ENCODE measurements around the gene RASA4.
"Not testable (repeated sequence)": the region's sequence is repeated elsewhere in the genome, so short reads cannot be mapped to it uniquely, and the experiment has no call there.

RASA4 gene

GRCh38 chr7:102604431-102605145 lies 12.0 kb downstream of the RASA4 start:
- not testable (repeated sequence) for DNase-seq (ENCODE audit: low spot score)

DNA sequence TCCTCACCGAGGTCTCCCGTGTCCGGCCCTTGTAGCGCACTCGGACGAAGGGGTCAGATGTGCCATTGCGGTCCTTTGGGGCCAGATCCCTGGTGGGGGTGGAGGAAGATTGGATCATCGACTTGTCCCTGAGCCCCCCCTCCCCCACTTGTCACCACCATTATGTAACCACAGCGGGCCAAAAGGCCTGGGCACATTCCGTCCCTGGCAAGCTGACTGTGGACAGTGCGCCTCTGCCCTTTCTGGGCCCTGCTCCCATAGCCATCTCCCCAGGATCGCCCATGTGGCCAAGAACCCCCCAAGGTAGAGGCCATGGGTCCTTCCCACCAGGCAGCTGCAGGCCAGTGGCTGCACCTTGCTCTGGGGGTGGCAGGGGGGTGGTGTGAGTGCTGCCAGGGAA lies 14.2 kb downstream of the RASA4 start:
- not testable (repeated sequence) for DNase-seq (ENCODE audit: low spot score)

GRCh38 chr7:102599699-102600098 lies 16.9 kb downstream of the RASA4 start:
- not testable (repeated sequence) for DNase-seq (ENCODE audit: low spot score)

DNA sequence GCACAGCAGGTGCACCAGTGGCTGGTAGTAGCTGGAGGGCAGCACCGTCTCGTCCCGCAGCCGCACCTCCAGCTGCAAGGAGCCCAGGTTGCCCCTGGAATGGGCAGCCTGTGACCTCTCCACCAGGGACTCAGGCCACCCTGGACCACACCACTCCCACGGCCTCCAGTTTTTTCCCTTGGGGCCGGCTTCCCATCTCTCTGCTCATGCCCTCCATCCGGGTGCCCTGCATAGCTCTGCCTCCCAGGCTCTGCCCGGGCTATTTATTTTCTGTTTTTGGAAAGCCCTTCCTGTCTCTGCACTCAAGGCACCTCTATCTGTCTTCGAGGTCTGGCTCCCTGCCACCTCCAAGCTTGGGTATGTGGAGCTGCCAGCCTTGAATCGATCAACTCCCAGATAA lies 20.5 kb downstream of the RASA4 start:
- DNase-seq (ENCODE audit: low spot score): not testable (repeated sequence)

DNA sequence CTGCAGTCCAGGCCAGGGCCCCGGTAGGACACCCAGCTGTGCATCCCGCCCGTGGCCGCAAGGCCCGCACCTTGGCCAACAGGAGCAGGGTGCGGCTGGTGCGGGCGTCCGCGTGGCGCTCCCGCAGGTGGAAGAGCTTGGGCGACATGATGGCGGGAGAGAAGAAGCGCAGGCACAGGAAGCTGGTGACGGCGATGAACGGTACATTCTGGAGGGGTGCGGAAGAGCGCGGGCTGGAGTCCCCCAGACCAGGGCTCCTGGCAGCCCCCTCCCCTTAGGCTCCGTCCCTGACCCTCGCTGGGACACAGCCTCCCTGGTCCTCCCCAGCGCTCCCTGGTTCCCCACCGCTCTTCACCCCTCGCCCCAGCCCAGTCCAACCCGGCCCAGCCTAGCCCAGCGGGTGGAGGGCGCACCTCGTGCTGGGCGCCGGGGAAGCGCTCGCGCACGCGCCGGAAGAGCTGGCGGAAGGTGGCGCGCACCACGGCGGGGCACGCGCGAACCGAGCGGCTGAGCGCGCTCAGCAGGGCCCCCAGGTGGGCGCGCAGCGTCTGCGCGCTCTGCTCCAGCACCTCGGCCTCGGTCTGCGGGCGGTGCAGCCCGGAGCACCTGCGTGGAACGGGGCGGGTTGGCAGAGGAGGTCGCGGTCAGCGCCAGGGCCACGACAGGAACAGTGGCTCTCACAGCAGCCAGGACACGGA lies 22.8 kb downstream of the RASA4 start:
- DNase-seq (ENCODE audit: low spot score): not testable (repeated sequence)

GRCh38 chr7:102592477-102593019 lies 24.0 kb downstream of the RASA4 start:
- DNase-seq (ENCODE audit: low spot score): not testable (repeated sequence)

DNA sequence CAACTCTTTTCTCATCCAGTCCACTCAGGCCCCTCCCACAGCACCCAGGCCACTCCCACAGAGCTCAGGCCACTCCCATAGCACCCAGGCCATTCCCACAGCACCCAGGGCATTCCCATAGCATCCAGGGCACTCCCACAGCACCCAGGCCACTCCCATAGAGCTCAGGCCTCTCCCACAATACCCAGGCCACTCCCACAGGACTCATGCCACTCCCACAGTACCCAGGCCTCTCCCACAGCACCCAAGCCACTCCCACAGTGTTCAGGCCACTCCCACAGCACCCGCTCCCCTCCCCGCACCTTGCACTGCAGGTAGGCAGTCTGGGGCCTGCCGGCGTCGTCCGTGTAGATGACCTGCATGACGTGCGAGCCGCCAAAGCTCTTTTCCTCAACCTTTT lies 26.7 kb downstream of the RASA4 start:
- not testable (repeated sequence) for DNase-seq (ENCODE audit: low spot score)

DNA sequence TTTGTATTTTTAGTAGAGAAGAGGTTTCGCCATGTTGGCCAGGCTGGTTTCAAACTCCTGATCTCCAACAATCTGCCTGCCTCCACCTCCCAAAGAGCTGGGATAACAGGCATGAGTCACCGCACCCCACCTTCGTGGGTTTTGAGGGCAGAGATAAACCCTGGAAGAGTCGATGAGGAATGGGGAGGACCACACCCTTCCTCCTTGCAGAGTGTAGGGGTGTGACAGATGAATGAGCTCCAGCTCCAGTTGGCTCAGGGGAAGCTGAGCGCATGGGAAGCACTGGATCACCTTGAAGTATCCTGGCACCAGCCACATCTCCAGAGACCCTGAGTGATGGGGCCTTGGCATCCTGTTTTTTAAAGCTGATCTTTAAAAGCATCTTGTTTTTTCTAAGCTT lies 33.1 kb downstream of the RASA4 start:
- not testable (repeated sequence) for DNase-seq (ENCODE audit: low spot score)

- DNase-seq (ENCODE audit: low spot score): not testable (repeated sequence)
These were observed 34.8 kb downstream of the RASA4 start for GRCh38 chr7:102581722-102582121.

GRCh38 chr7:102578486-102578885 lies 38.1 kb downstream of the RASA4 start:
- not testable (repeated sequence) for DNase-seq (ENCODE audit: low spot score)

DNA sequence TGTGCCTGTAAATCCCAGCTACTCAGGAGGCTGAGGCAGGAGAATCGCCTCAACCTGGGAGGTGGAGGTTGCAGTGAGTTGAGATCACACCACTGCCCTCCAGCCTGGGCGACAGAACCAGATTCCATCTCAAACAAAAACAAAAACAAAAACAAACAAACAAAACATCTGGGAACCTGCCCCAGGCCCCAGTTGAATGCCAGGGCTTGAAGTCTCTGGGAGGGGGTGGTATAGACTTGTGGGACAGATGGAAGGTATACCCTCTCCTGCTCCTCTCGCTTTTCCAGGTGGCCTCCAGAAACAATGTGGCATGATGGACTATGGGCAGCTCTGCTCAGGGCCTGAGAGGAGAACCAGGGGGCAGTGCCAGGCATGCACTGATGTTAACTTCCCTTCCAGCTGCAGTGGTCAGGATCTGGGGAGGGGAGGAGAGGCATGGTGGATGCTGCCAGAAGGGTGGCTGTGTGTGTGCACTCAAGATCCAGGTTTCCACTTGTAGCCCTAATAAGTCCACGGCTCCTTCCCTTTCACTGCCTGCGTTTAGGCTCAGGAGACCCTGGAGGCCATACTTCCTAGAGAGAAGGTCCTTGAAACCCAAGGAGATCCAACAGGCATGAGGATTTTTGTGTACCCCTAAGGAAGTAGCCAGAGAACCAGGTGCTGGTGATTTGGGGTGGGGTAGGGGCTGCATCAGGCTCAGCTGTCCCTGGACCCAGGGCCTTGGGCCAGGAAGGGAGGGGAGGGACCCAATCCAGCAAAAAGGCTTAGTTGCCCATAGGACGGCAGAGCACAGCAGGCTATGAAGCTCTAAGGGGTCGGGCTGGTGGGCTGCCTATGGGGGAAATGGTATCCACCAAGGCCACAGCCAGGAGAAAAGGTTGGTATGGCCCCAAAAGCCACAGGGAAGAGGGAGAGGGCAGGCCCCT lies 39.0 kb downstream of the RASA4 start:
- DNase-seq (ENCODE audit: low spot score): not testable (repeated sequence)

DNA sequence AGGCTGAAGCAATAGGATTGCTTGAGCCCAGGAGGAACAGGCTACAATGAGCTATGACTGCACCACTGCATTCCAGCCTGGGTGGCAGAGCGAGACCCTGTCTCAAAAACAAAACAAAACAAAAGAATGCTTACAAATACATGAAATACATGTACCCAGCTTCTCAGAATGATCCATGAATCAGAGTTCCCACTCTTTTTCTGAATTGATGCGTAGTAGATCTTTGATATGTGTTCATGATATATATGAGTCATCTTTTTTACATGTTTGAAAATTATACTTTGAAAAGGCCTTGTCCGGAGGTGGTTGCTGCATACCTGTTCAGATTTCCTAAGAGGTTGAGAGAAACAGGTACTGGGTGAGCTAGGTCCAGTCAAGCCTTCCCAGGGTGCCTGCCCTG lies 40.2 kb downstream of the RASA4 start:
- not testable (repeated sequence) for DNase-seq (ENCODE audit: low spot score)

GRCh38 chr7:102574607-102575006 lies 41.9 kb downstream of the RASA4 start:
- DNase-seq (ENCODE audit: low spot score): not testable (repeated sequence)

GRCh38 chr7:102572261-102573239 lies 44.0 kb downstream of the RASA4 start, which contains the start of gene POLR2J3:
Gene POLR2J3 (minus strand): TSS chr7:102572583. CDS start chr7:102572521, 62 bp downstream.
- DNase-seq (ENCODE audit: low spot score): peak; percentile 94

DNA sequence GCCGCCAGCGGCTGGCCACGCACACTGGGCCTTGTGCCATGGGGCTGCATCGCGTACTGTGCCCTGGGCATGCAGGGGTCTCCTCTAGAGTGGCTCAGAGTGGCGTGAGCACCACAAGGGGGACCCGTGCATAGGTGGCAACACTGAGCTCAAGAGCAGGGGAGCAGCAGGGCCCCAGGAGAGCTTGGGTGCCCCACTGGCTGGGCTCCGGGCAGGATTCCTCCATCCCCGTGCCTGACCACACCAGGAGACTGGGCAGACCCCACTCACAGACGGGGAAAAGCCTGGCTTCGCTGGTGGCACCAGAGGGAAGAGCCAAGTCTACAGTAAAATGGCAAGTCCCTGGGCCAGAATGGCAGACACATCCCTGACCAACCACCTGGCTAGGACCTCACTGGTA lies 47.9 kb downstream of the RASA4 start:
- DNase-seq (ENCODE audit: low spot score): peak; percentile 8

GRCh38 chr7:102550808-102551422 lies 65.6 kb downstream of the RASA4 start, which contains the start of gene SPDYE2:
Gene SPDYE2 (plus strand): TSS chr7:102551226. CDS start chr7:102553256, 2,030 bp downstream.
- DNase-seq (ENCODE audit: low spot score): not testable (repeated sequence)

DNA sequence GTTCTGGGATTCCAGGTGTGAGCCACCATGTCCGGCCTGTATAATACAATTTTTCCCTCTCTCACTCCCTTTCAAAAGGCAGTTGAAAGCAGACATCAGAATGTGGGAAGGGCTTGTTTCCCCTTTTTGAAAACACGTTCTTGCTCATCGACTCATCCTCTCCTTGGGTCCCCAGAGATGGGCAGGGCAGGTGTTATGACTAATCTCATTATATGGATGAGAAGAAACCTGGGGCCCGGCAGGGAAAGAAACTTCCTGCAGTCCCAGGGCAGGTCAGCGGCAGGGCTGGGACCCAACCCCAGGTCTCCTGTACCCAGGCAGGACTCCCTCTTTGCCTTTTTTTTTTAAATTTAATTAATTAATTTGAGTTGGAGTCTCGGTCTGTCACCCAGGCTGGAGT lies 70.2 kb downstream of the RASA4 start:
- not testable (repeated sequence) for DNase-seq (ENCODE audit: low spot score)

GRCh38 chr7:102545288-102545687 lies 71.3 kb downstream of the RASA4 start:
- DNase-seq (ENCODE audit: low spot score): not testable (repeated sequence)

DNA sequence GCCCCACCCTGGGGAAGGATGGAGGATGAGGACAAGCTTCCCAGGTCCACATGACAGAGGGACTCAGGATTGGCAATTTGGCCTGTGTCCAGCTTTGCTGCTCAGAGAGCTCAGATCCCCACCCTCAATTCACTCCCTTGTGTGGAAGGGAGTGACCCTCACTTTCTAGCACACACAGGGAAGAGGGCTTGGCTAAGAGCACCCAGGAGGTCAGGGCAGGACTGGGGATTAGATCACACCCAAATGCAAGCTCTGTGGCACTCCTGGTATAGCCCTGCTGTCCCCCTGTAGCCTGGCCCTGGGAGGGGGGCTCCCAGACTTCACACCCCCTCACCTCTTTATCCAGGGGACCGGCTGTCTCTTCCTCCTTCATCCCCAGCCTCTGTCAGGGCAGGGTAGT lies 72.2 kb downstream of the RASA4 start:
- DNase-seq (ENCODE audit: low spot score): not testable (repeated sequence)

- not testable (repeated sequence) for DNase-seq (ENCODE audit: low spot score)
These were observed 73.0 kb downstream of the RASA4 start, which contains the start of gene UPK3BL2 for GRCh38 chr7:102543596-102543995. Gene UPK3BL2 (minus strand): TSS chr7:102543696. CDS start chr7:102543636, 60 bp downstream.

Data from globus pallidus (tissue), 1 donor.